Fibroblast of lung (primary cell): ENCODE measurements around the gene CUL1. TPM values are rescaled to one million over a fixed set of nuclear protein-coding genes. Genes with fewer than 3 reads are reported as not detected.
A peak's percentile ranks its signal among the peaks of the same experiment; 100 is the strongest.

ENCODE experiments used
- DNase-seq, 2 donors: peaks; one replicate each; pipeline versions ENCODE4 v3.0.0 to v3.0.0-alpha.2; 2010; ENCODE audit warnings: low read depth in 2 of 2
- H2AFZ ChIP-seq: 2 replicates; pipeline ENCODE4 v1.5.1; 2012; ENCODE audit warnings: low read length, control low read depth, inconsistent platforms
- H3K27ac ChIP-seq: 2 replicates; pipeline ENCODE4 v1.5.1; 2011; ENCODE audit warnings: low read length, control low read depth; ENCODE audit not compliant: insufficient read depth
- H3K27me3 ChIP-seq: 2 replicates; pipeline ENCODE4 v1.5.1; 2011; ENCODE audit warnings: mild to moderate bottlenecking, low read length; ENCODE audit not compliant: control insufficient read depth, insufficient read depth
- H3K36me3 ChIP-seq: 2 replicates; pipeline ENCODE4 v1.5.1; 2011; ENCODE audit warnings: low read length; ENCODE audit not compliant: control insufficient read depth, insufficient read depth
- H3K4me1 ChIP-seq: 2 replicates; pipeline ENCODE4 v1.5.1; 2011; ENCODE audit warnings: low read length; ENCODE audit not compliant: control insufficient read depth, insufficient read depth; ENCODE audit errors: extremely low read depth
- H3K4me2 ChIP-seq: 2 replicates; pipeline ENCODE4 v1.5.1; 2011; ENCODE audit warnings: low read length, control low read depth; ENCODE audit not compliant: insufficient read depth; ENCODE audit errors: extremely low read depth
- H3K4me3 ChIP-seq, 4 experiments: fragments of 200-600 bp in 1 of 4; sonication (generic) in 1 of 4; replicated peaks in 1 of 4; 2 replicates each; pipeline ENCODE4 v1.5.1; 2011 to 2016; ENCODE audit warnings: low read length in 4 of 4, low read depth in 3 of 4, mild to moderate bottlenecking in 3 of 4, control low read depth in 2 of 4, inconsistent platforms in 1 of 4, mixed read lengths in 1 of 4; ENCODE audit not compliant: insufficient read depth in 1 of 4; ENCODE audit errors: control extremely low read depth in 1 of 4
- H3K79me2 ChIP-seq: 2 replicates; pipeline ENCODE4 v1.5.1; 2012; ENCODE audit warnings: mild to moderate bottlenecking, low read length, inconsistent platforms; ENCODE audit not compliant: control insufficient read depth, insufficient read depth
- H3K9ac ChIP-seq: 2 replicates; pipeline ENCODE4 v1.5.1; 2011; ENCODE audit warnings: mild to moderate bottlenecking, low read length, control low read depth; ENCODE audit not compliant: insufficient read depth
- H3K9me3 ChIP-seq: 2 replicates; pipeline ENCODE4 v1.5.1; 2012; ENCODE audit warnings: low read depth, low read length; ENCODE audit not compliant: control insufficient read depth, insufficient read depth
- H4K20me1 ChIP-seq: 2 replicates; pipeline ENCODE4 v1.5.1; 2011; ENCODE audit warnings: low read length; ENCODE audit not compliant: control insufficient read depth, insufficient read depth; ENCODE audit errors: extremely low read depth
- CTCF ChIP-seq, 2 donors: IDR thresholded peaks in 1 of 2; conservative IDR thresholded peaks in 1 of 2; 1 replicate in 1 of 2; 2 replicates in 1 of 2; pipeline ENCODE4 v1.5.1; 2011 to 2012; ENCODE audit warnings: low read length in 2 of 2, control low read depth in 1 of 2, inconsistent platforms in 1 of 2, low read depth in 1 of 2, mild to moderate bottlenecking in 1 of 2
- EZH2 ChIP-seq: IDR thresholded peaks from 2 replicates; pipeline ENCODE4 v1.5.1; 2012; ENCODE audit warnings: low read length, control low read depth, mild to moderate bottlenecking; ENCODE audit errors: missing control alignments
- polyA plus RNA-seq, 2 donors: library from polyadenylated mRNA; depleted of rRNA in 1 of 2; stranded (reverse) in 1 of 2; unstranded in 1 of 2; fragments of >200 nt; gene quantifications; 2 replicates each; pipeline ENCODE4 v1.2.1, GENCODE V29; 2011 to 2012; ENCODE audit warnings: missing spikeins in 1 of 2
- total RNA-seq: library from RNA; depleted of rRNA; stranded (reverse); fragments of >200 nt; gene quantifications from 2 replicates; pipeline ENCODE4 v1.2.1, GENCODE V29; 2014

CUL1 gene
- total and polyA plus RNA-seq, 2 donors (not counting 1 experiment from before 2014, with no cell fraction given) = 47.9 to 52.3 TPM

- Histone ChIP-seq H3K27me3 (no peaks in the 10 kb centered on the region), H3K4me2 (no peak overlapping the region), H2AFZ (no peak overlapping the region), H3K27ac (no peak overlapping the region), H3K4me3 (no peak overlapping the region), H3K9ac (no peak overlapping the region), H4K20me1 (no peaks in the 10 kb centered on the region), H3K4me1 (no peaks in the 10 kb centered on the region), H3K36me3 (no peaks in the 10 kb centered on the region), H3K9me3 (no peaks in the 10 kb centered on the region), H3K79me2 (no peaks in the 10 kb centered on the region)
- TF ChIP-seq EZH2 (no peak), CTCF (conservative IDR thresholded peaks at IDR 0.05 in 1 of 2, IDR thresholded peaks at IDR 0.05 in 1 of 2; ENCODE audit: low read depth in 1 of 2, low read length in 2 of 2) (no peak)
- no peak for DNase-seq
Measured at GRCh38 chr7:148828965-148829364, 130.3 kb downstream of the CUL1 start.

GRCh38 chr7:148830897-148831692, 132.4 kb downstream of the CUL1 start:
- Histone ChIP-seq H3K27ac (no peak overlapping the region), H3K4me1 (no peaks in the 10 kb centered on the region), H3K9ac (no peak overlapping the region), H2AFZ (no peak overlapping the region), H3K4me2 (no peak overlapping the region), H3K27me3 (no peaks in the 10 kb centered on the region), H4K20me1 (no peaks in the 10 kb centered on the region), H3K9me3 (no peaks in the 10 kb centered on the region), H3K4me3 (no peak overlapping the region), H3K79me2 (peaks cover 2% of the 10 kb centered on the region), H3K36me3 (no peaks in the 10 kb centered on the region)
- no peak for DNase-seq
- TF ChIP-seq EZH2 (no peak), CTCF (conservative IDR thresholded peaks at IDR 0.05 in 1 of 2, IDR thresholded peaks at IDR 0.05 in 1 of 2; ENCODE audit: low read depth in 1 of 2, low read length in 2 of 2) (no peak)

GRCh38 chr7:148831782-148832181, 133.1 kb downstream of the CUL1 start:
- Histone ChIP-seq H3K36me3 (no peaks in the 10 kb centered on the region), H3K27me3 (no peaks in the 10 kb centered on the region), H3K27ac (no peak overlapping the region), H3K4me3 (no peak overlapping the region), H3K9me3 (no peaks in the 10 kb centered on the region), H3K4me2 (no peak overlapping the region), H4K20me1 (no peaks in the 10 kb centered on the region), H2AFZ (no peak overlapping the region), H3K79me2 (peaks cover 2% of the 10 kb centered on the region), H3K9ac (no peak overlapping the region), H3K4me1 (no peaks in the 10 kb centered on the region)
- no peak for TF ChIP-seq CTCF (conservative IDR thresholded peaks at IDR 0.05 in 1 of 2, IDR thresholded peaks at IDR 0.05 in 1 of 2; ENCODE audit: low read depth in 1 of 2, low read length in 2 of 2)
- TF ChIP-seq EZH2 = no peak
- DNase-seq = peak in 1 of 2 donors; percentile 22
